ENCODE data around the gene ADCY6. TPM values are rescaled to one million over a fixed set of nuclear protein-coding genes. Genes with fewer than 3 reads are reported as not detected.
"Not testable (repeated sequence)": the region's sequence is repeated elsewhere in the genome, so short reads cannot be mapped to it uniquely, and the experiment has no call there.

Gene ADCY6
- total RNA-seq, 1 donor from 2014 or later = 57.0 TPM

GRCh38 chr12:48770756-48771155 lies 18.1 kb downstream of the ADCY6 start:
- ATAC-seq (no peak), DNase-seq (no peak)
- intact Hi-C loops (cut with micrococcal nuclease) = no loop called here

GRCh38 chr12:48768736-48769135 lies 20.2 kb downstream of the ADCY6 start:
- ATAC-seq = no peak
- no peak for DNase-seq
- intact Hi-C loops (cut with micrococcal nuclease) = no loop called here

- ATAC-seq (no peak), DNase-seq (no peak)
- intact Hi-C loops (cut with micrococcal nuclease) = no loop called here
Observed at GRCh38 chr12:48768147-48768546, 20.7 kb downstream of the ADCY6 start.

- intact Hi-C loops (cut with micrococcal nuclease) = no loop called here
- peak; percentile 6 for ATAC-seq
- no peak for DNase-seq
Observed at GRCh38 chr12:48767521-48767920, 21.4 kb downstream of the ADCY6 start.

- ATAC-seq = peak; percentile 89
- peak; percentile 77 for DNase-seq
- intact Hi-C loops (cut with micrococcal nuclease) = no loop called here
Observed at GRCh38 chr12:48767047-48767446, 21.8 kb downstream of the ADCY6 start.

- intact Hi-C loops (cut with micrococcal nuclease) = no loop called here
- DNase-seq (no peak), ATAC-seq (no peak)
Observed at GRCh38 chr12:48765753-48766162, 23.1 kb downstream of the ADCY6 start.

GRCh38 chr12:48764521-48764920 lies 24.4 kb downstream of the ADCY6 start:
- no peak for ATAC-seq
- intact Hi-C loops (cut with micrococcal nuclease) = no loop called here
- no peak for DNase-seq

GRCh38 chr12:48758737-48759136 lies 30.2 kb downstream of the ADCY6 start:
- intact Hi-C loops (cut with micrococcal nuclease) = no loop called here
- DNase-seq = no peak
- ATAC-seq = no peak

- DNase-seq (no peak), ATAC-seq (no peak)
- intact Hi-C loops (cut with micrococcal nuclease) = no loop called here
Observed at GRCh38 chr12:48758186-48758585, 30.7 kb downstream of the ADCY6 start.

GRCh38 chr12:48750769-48751356 lies 38.0 kb downstream of the ADCY6 start:
- no peak for ATAC-seq
- no peak for DNase-seq
- intact Hi-C loops (cut with micrococcal nuclease) = no loop called here

- DNase-seq = no peak
- ATAC-seq = no peak
- intact Hi-C loops (cut with micrococcal nuclease) = no loop called here
Observed at GRCh38 chr12:48750215-48750614, 38.7 kb downstream of the ADCY6 start.

- intact Hi-C loops (cut with micrococcal nuclease) = no loop called here
- no peak for ATAC-seq
- DNase-seq = no peak
Observed at GRCh38 chr12:48744251-48745008, 44.5 kb downstream of the ADCY6 start.

GRCh38 chr12:48739618-48740269 lies 49.1 kb downstream of the ADCY6 start:
- intact Hi-C loops (cut with micrococcal nuclease) = no loop called here
- no peak for DNase-seq
- no peak for ATAC-seq

- no peak for DNase-seq
- intact Hi-C loops (cut with micrococcal nuclease) = no loop called here
- no peak for ATAC-seq
Observed at GRCh38 chr12:48736456-48736855, 52.4 kb downstream of the ADCY6 start.

GRCh38 chr12:48728807-48729206 lies 60.1 kb downstream of the ADCY6 start:
- DNase-seq (no peak), ATAC-seq (no peak)
- intact Hi-C loops (cut with micrococcal nuclease) = no loop called here

- DNase-seq; intact Hi-C loops (cut with micrococcal nuclease); ATAC-seq: not testable (repeated sequence)
Observed at GRCh38 chr12:48720737-48721136, 68.2 kb downstream of the ADCY6 start.

GRCh38 chr12:48720171-48720570 lies 68.7 kb downstream of the ADCY6 start:
- DNase-seq; intact Hi-C loops (cut with micrococcal nuclease); ATAC-seq: not testable (repeated sequence)

- intact Hi-C loops (cut with micrococcal nuclease); ATAC-seq; DNase-seq: not testable (repeated sequence)
Observed at GRCh38 chr12:48719002-48719401, 69.9 kb downstream of the ADCY6 start.

- intact Hi-C loops (cut with micrococcal nuclease) = no loop called here
- DNase-seq (no peak), ATAC-seq (no peak)
Observed at GRCh38 chr12:48717252-48717695, 71.6 kb downstream of the ADCY6 start.

- peak; percentile 98 for ATAC-seq
- DNase-seq = peak; percentile 98
- intact Hi-C loops (cut with micrococcal nuclease) = no loop called here
Observed at GRCh38 chr12:48716493-48717251, 72.2 kb downstream of the ADCY6 start, which contains the start of gene CCNT1. CCNT1 (minus strand) TSS chr12:48716707; CDS start chr12:48716675, 32 bp downstream.

Data from left ventricle myocardium superior (tissue), 1 donor.